GM12892 (cell line): Measurements from ENCODE around the gene PBOV1.

Experiments used
- DNase-seq: peaks from one replicate; pipeline ENCODE4 v3.0.0; 2011; ENCODE audit not compliant: insufficient read length
- FAIRE-seq: peaks from 2 replicates; lab custom pipeline; 2011; peaks lifted over from hg19 to GRCh38; lab: Jason Lieb, UNC
- POLR2A ChIP-seq: IDR thresholded peaks from 2 replicates; pipeline ENCODE4 v1.6.1; 2011; ENCODE audit warnings: low read depth, low read length, control low read depth
- POLR2AphosphoS5 ChIP-seq: IDR thresholded peaks from 2 replicates; pipeline ENCODE4 v1.6.1; 2011; ENCODE audit warnings: low read depth, low read length, control low read depth
- TAF1 ChIP-seq: IDR thresholded peaks from 2 replicates; pipeline ENCODE4 v1.6.1; 2011; ENCODE audit warnings: low read depth, mild to moderate bottlenecking, control low read depth, low read length, borderline replicate concordance

PBOV1 gene

GRCh38 chr6:138201836-138202235 lies 16.5 kb downstream of the PBOV1 start:
- TF ChIP-seq POLR2AphosphoS5 (no peak), TAF1 (no peak), POLR2A (no peak)
- FAIRE-seq, result no peak
- no peak for DNase-seq

GRCh38 chr6:138198430-138199091 lies 19.7 kb downstream of the PBOV1 start:
- no peak for DNase-seq
- TF ChIP-seq POLR2A (no peak), POLR2AphosphoS5 (no peak), TAF1 (no peak)
- no peak for FAIRE-seq

- DNase-seq (no peak), FAIRE-seq (no peak)
- TF ChIP-seq POLR2A (no peak), TAF1 (no peak), POLR2AphosphoS5 (no peak)
These were observed 20.7 kb downstream of the PBOV1 start for GRCh38 chr6:138197570-138197969.

- no peak for DNase-seq
- no peak for FAIRE-seq
- no peak for TF ChIP-seq TAF1
- no peak for TF ChIP-seq POLR2A
- TF ChIP-seq POLR2AphosphoS5, result no peak
These were observed 22.1 kb downstream of the PBOV1 start for GRCh38 chr6:138196122-138196738.

- no peak for DNase-seq
- no peak for FAIRE-seq
- TF ChIP-seq POLR2AphosphoS5 (no peak), POLR2A (no peak), TAF1 (no peak)
These were observed 24.0 kb downstream of the PBOV1 start for GRCh38 chr6:138194287-138194686.

GRCh38 chr6:138188278-138188941 lies 29.9 kb downstream of the PBOV1 start:
- TF ChIP-seq POLR2AphosphoS5, result no peak
- TF ChIP-seq POLR2A, result no peak
- no peak for TF ChIP-seq TAF1
- FAIRE-seq, result no peak
- DNase-seq, result no peak

- no peak for TF ChIP-seq POLR2A
- no peak for TF ChIP-seq POLR2AphosphoS5
- TF ChIP-seq TAF1, result no peak
These were observed 31.1 kb downstream of the PBOV1 start for GRCh38 chr6:138187156-138187555.

GRCh38 chr6:138184230-138184629 lies 34.1 kb downstream of the PBOV1 start:
- no peak for FAIRE-seq
- TF ChIP-seq TAF1 (no peak), POLR2A (no peak), POLR2AphosphoS5 (no peak)
- no peak for DNase-seq

More at GRCh38 chr6:138187156-138187555, 31.1 kb downstream of the PBOV1 start:
- no peak for FAIRE-seq
- DNase-seq, result no peak

GRCh38 chr6:138183790-138184134 lies 34.5 kb downstream of the PBOV1 start:
- no peak for TF ChIP-seq POLR2A
- no peak for TF ChIP-seq POLR2AphosphoS5
- TF ChIP-seq TAF1, result no peak
- FAIRE-seq (no peak), DNase-seq (no peak)

- TF ChIP-seq TAF1, result no peak
- no peak for TF ChIP-seq POLR2A
- TF ChIP-seq POLR2AphosphoS5, result no peak
- DNase-seq (no peak), FAIRE-seq (no peak)
These were observed 35.1 kb downstream of the PBOV1 start for GRCh38 chr6:138182939-138183789.
